K562 (cell line): Measurements from ENCODE around the gene SRD5A1. TPM values are rescaled to one million over a fixed set of nuclear protein-coding genes. Genes with fewer than 3 reads are reported as not detected.

Experiments
- BCLAF1 ChIP-seq, 2 experiments: fragments of 450-650 bp in 1 of 2; IDR thresholded peaks; 2 replicates each; pipeline ENCODE4 v1.6.1; 2011 to 2017; ENCODE audit warnings: low read depth in 2 of 2, antibody characterized with exemption in 1 of 2, borderline replicate concordance in 1 of 2, low read length in 1 of 2, mild to moderate bottlenecking in 1 of 2, mixed read lengths in 1 of 2; ENCODE audit not compliant: control insufficient read depth in 1 of 2
- FIP1L1 ChIP-seq: fragments of 200-400 bp; formaldehyde crosslinking; IDR thresholded peaks from 2 replicates; pipeline ENCODE4 v1.6.1; 2018; ENCODE audit warnings: mild to moderate bottlenecking, low read depth, low read length; ENCODE audit not compliant: poor library complexity, severe bottlenecking
- GTF2A2 ChIP-seq: IDR thresholded peaks from 2 replicates; pipeline ENCODE4 v1.6.1; 2016; ENCODE audit warnings: mild to moderate bottlenecking, missing genetic modification characterization, missing compliant biosample characterization
- GTF2F1 ChIP-seq: IDR thresholded peaks from 2 replicates; pipeline ENCODE4 v1.6.1; 2011; ENCODE audit warnings: low read depth, low read length, improper control_type of control experiment
- HSF4 ChIP-seq: fragments of 250-450 bp; sonication (Bioruptor Pico); IDR thresholded peaks from 2 replicates; pipeline ENCODE4 v2.1.2; 2022; ENCODE audit warnings: mild to moderate bottlenecking, moderate library complexity, borderline replicate concordance
- JUNB ChIP-seq: fragments of 450-650 bp; formaldehyde crosslinking; conservative IDR thresholded peaks from 2 replicates; pipeline ENCODE4 v1.4.0; 2020; ENCODE audit warnings: mild to moderate bottlenecking
- MLLT1 ChIP-seq, 2 experiments: fragments of 450-650 bp; IDR thresholded peaks; 2 replicates each; pipeline ENCODE4 v1.6.1; 2016
- NFE2 ChIP-seq: IDR thresholded peaks from 2 replicates; pipeline ENCODE4 v1.6.1; 2014; ENCODE audit warnings: antibody characterized with exemption, low read depth
- RFX7 ChIP-seq: fragments of 250-450 bp; sonication (Bioruptor Pico); IDR thresholded peaks from 2 replicates; pipeline ENCODE4 v1.5.1; 2021; ENCODE audit warnings: mild to moderate bottlenecking
- THAP7 ChIP-seq: fragments of 250-450 bp; sonication (Bioruptor Pico); IDR thresholded peaks from 2 replicates; pipeline ENCODE4 v1.5.0; 2021
- polyA plus RNA-seq, 8 experiments: library from polyadenylated mRNA; depleted of rRNA in 4 of 8; stranded (reverse) in 5 of 8; unstranded in 3 of 8; fragments of >200 nt; fragmentation: Nextera tagmentation in 2 of 8; fragmentation: Illumina TruSeq in 1 of 8; extraction: Ambion mirVana in 2 of 8; extraction: Trizol in 1 of 8; gene quantifications; 2 replicates each; pipeline versions ENCODE4 v1.2.1 to v1.2.3, GENCODE V29; 2011 to 2014; ENCODE audit warnings: inconsistent platforms in 1 of 8, missing spikeins in 1 of 8
- total RNA-seq, 7 experiments: library from RNA; depleted of rRNA in 6 of 7; stranded (reverse); fragments of >200 nt in 6 of 7; fragmentation: Illumina TruSeq in 2 of 7; extraction: Trizol in 2 of 7; gene quantifications; 2 replicates each; pipeline versions ENCODE4 v1.2.1 to v1.2.3, GENCODE V29; 2011 to 2021; ENCODE audit warnings: low replicate concordance in 1 of 7
- TF ChIP-seq, protein P1 (sequence below): fragments of 200-800 bp; sonication (Bioruptor generic); IDR thresholded peaks from 2 replicates; pipeline ENCODE4 v1.6.1; 2017; ENCODE audit warnings: missing genetic modification characterization, missing compliant biosample characterization

The SRD5A1 gene
- total and polyA plus RNA-seq, 9 of the 15 experiments (the other 6 are each of a cell fraction or from before 2014, with no cell fraction given) = 1.3 to 22.6 (median 8.1) TPM

DNA sequence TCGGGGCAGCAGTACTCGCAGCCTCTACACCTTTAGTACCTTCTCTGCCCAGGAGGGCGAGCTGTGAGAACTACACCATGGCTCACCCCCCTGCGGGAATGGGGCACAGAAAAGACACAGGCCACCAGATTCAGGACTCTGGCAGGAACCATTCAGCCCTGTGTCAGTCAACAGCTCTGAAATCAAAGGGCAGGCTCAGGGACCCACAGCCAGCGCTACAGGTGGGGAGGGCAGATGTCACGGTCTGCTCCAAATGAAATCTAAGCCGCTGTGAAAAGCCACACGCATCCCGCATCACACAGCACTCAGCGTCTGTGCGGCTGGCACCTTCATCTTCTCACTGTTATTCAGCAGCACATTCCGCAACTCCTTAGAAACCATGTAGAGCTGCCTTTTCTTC, 28.3 kb upstream of the SRD5A1 start (continued):
- TF ChIP-seq, protein P1, sequence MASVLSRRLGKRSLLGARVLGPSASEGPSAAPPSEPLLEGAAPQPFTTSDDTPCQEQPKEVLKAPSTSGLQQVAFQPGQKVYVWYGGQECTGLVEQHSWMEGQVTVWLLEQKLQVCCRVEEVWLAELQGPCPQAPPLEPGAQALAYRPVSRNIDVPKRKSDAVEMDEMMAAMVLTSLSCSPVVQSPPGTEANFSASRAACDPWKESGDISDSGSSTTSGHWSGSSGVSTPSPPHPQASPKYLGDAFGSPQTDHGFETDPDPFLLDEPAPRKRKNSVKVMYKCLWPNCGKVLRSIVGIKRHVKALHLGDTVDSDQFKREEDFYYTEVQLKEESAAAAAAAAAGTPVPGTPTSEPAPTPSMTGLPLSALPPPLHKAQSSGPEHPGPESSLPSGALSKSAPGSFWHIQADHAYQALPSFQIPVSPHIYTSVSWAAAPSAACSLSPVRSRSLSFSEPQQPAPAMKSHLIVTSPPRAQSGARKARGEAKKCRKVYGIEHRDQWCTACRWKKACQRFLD (CRISPR knock-in tag) = no peak
- TF ChIP-seq RFX7 (CRISPR knock-in tag) (no peak), NFE2 (no peak), THAP7 (no peak), GTF2F1 (no peak), JUNB (CRISPR knock-in tag) (no peak), HSF4 (no peak), BCLAF1 (IDR thresholded peaks at IDR 0.05; ENCODE audit: borderline replicate concordance in 1 of 2, control insufficient read depth in 1 of 2, low read depth in 2 of 2, low read length in 1 of 2) (no peak), GTF2A2 (tag) (no peak), FIP1L1 (no peak), MLLT1 (IDR thresholded peaks at IDR 0.05) (no peak)
